CD14-positive monocyte (primary cell): Measurements from ENCODE around the gene SMIM33. TPM values are rescaled to one million over a fixed set of nuclear protein-coding genes. Genes with fewer than 3 reads are reported as not detected.

ENCODE experiments used
- DNase-seq, 3 donors: peaks; one replicate each; pipeline ENCODE4 v3.0.0-alpha.2; 2011 to 2022
- H2AFZ ChIP-seq: 2 replicates; pipeline ENCODE4 v1.6.0; 2012; ENCODE audit warnings: mild to moderate bottlenecking, low read depth, low read length, inconsistent platforms; ENCODE audit not compliant: insufficient read depth, poor library complexity, severe bottlenecking
- H3K27ac ChIP-seq, 2 donors: 1 replicate in 1 of 2; 2 replicates in 1 of 2; pipeline ENCODE4 v1.5.1; 2012 to 2013; ENCODE audit warnings: low read length in 2 of 2, control low read depth in 1 of 2, inconsistent platforms in 1 of 2, low read depth in 1 of 2, mild to moderate bottlenecking in 1 of 2
- H3K27me3 ChIP-seq, 2 donors: one replicate each; pipeline versions ENCODE4 v1.6.0 to v1.6.1; 2011 to 2013; ENCODE audit warnings: low read length in 2 of 2; ENCODE audit not compliant: control insufficient read depth in 2 of 2, insufficient read depth in 2 of 2
- H3K36me3 ChIP-seq, 2 donors: replicated peaks in 1 of 2; 1 replicate in 1 of 2; 2 replicates in 1 of 2; pipeline versions ENCODE4 v1.5.1 to v1.6.1; 2012 to 2013; ENCODE audit warnings: low read length in 2 of 2, control low read depth in 1 of 2, inconsistent platforms in 1 of 2, mild to moderate bottlenecking in 1 of 2; ENCODE audit not compliant: insufficient read depth in 2 of 2, control insufficient read depth in 1 of 2
- H3K4me1 ChIP-seq, 2 donors: 1 replicate in 1 of 2; 2 replicates in 1 of 2; pipeline versions ENCODE4 v1.5.1 to v1.6.1; 2012 to 2013; ENCODE audit warnings: low read length in 2 of 2, control low read depth in 1 of 2, inconsistent platforms in 1 of 2, mild to moderate bottlenecking in 1 of 2, moderate library complexity in 1 of 2; ENCODE audit not compliant: insufficient read depth in 2 of 2, control insufficient read depth in 1 of 2
- H3K4me2 ChIP-seq: replicated peaks from 2 replicates; pipeline ENCODE3; 2012; ENCODE audit warnings: low read length, moderate library complexity, mild to moderate bottlenecking; ENCODE audit not compliant: poor library complexity, severe bottlenecking; ENCODE audit errors: extremely low read depth
- H3K4me3 ChIP-seq, 3 experiments: fragments of 200-600 bp in 1 of 3; sonication (generic) in 1 of 3; replicated peaks in 1 of 3; 1 replicate in 2 of 3; 2 replicates in 1 of 3; pipeline ENCODE4 v1.5.1; 2011 to 2013; ENCODE audit warnings: low read length in 3 of 3, mild to moderate bottlenecking in 3 of 3, control low read depth in 2 of 3, low read depth in 2 of 3, inconsistent platforms in 1 of 3, moderate library complexity in 1 of 3
- H3K79me2 ChIP-seq: 2 replicates; pipeline ENCODE4 v1.6.0; 2012; ENCODE audit warnings: mild to moderate bottlenecking, control low read depth, inconsistent platforms, low read length, moderate library complexity; ENCODE audit not compliant: insufficient read depth
- H3K9ac ChIP-seq: 2 replicates; pipeline ENCODE4 v1.6.0; 2017; ENCODE audit warnings: low read length, mild to moderate bottlenecking; ENCODE audit not compliant: insufficient read depth, poor library complexity, severe bottlenecking
- H3K9me3 ChIP-seq, 2 donors: replicated peaks in 1 of 2; 1 replicate in 1 of 2; 2 replicates in 1 of 2; pipeline versions ENCODE4 v1.5.1 to v1.6.1; 2012 to 2013; ENCODE audit warnings: low read length in 2 of 2, control low read depth in 1 of 2; ENCODE audit not compliant: control insufficient read depth in 1 of 2, insufficient read depth in 1 of 2
- H4K20me1 ChIP-seq: 2 replicates; pipeline ENCODE4 v1.6.0; 2012; ENCODE audit warnings: mild to moderate bottlenecking, low read length, control low read depth, moderate library complexity; ENCODE audit not compliant: insufficient read depth
- H3K27ac Mint-ChIP-seq, 7 donors: one replicate each; pipeline ENCODE4 v1.8.0; 2020; ENCODE audit warnings: mild to moderate bottlenecking in 7 of 7, mixed read lengths in 7 of 7, moderate library complexity in 6 of 7, inconsistent platforms in 2 of 7
- H3K27me3 Mint-ChIP-seq, 3 donors: one replicate each; pipeline ENCODE4 v1.8.0; 2021 to 2022; ENCODE audit warnings: low read depth in 3 of 3, mild to moderate bottlenecking in 3 of 3, mixed read lengths in 3 of 3, moderate library complexity in 3 of 3, inconsistent platforms in 1 of 3
- H3K36me3 Mint-ChIP-seq, 2 donors: one replicate each; pipeline ENCODE4 v1.8.0; 2020; ENCODE audit warnings: mixed read lengths in 2 of 2, inconsistent platforms in 1 of 2, mild to moderate bottlenecking in 1 of 2
- H3K4me1 Mint-ChIP-seq: one replicate; pipeline ENCODE4 v1.8.0; 2020; ENCODE audit warnings: mild to moderate bottlenecking, mixed read lengths
- H3K4me3 Mint-ChIP-seq, 2 donors: one replicate each; pipeline ENCODE4 v1.8.0; 2020; ENCODE audit warnings: mild to moderate bottlenecking in 2 of 2, mixed read lengths in 2 of 2, moderate library complexity in 1 of 2
- H3K9me3 Mint-ChIP-seq, 7 donors: one replicate each; pipeline ENCODE4 v1.8.0; 2020 to 2022; ENCODE audit warnings: mixed read lengths in 7 of 7, mild to moderate bottlenecking in 6 of 7, moderate library complexity in 6 of 7, inconsistent platforms in 2 of 7
- WGBS: methylation state at CpG from one replicate; pipeline ENCODE4 v1.1.5; 2013; ENCODE audit warnings: missing lambda C conversion rate; ENCODE audit not compliant: insufficient coverage; 5-methylcytosine and 5-hydroxymethylcytosine counted together
- intact Hi-C, 2 donors: fragments of 100-400 bp; cut with micrococcal nuclease; formaldehyde crosslinking; loops; one replicate each; pipeline versions ENCODE4 v1.15.0 to v1.15.1; 2023
- polyA plus RNA-seq, 3 donors: library from polyadenylated mRNA; depleted of rRNA in 1 of 3; unstranded in 2 of 3; stranded (reverse) in 1 of 3; fragments of 300-500 nt in 2 of 3; fragments of >200 nt in 1 of 3; fragmentation: Illumina TruSeq in 2 of 3; gene quantifications; 1 replicate in 2 of 3; 2 replicates in 1 of 3; pipeline ENCODE4 v1.2.3, GENCODE V29; 2012 to 2021
- TF ChIP-seq, protein P1 (sequence below): fragments of 200-600 bp; IDR thresholded peaks from one replicate; pipeline ENCODE4 v1.8.0; 2022; ENCODE audit warnings: antibody characterized with exemption, mild to moderate bottlenecking

SMIM33 gene
- polyA plus RNA-seq, 3 donors: not detected

GRCh38 chr5:139461176-139461575 is 9.6 kb upstream of the SMIM33 start:
- Histone ChIP-seq H3K36me3 (no peaks in the 10 kb centered on the region), H3K4me1 (peaks cover 3 to 7% of the 10 kb centered on the region in 2 donors), H3K4me2 (no peak overlapping the region)

GRCh38 chr5:139461698-139462097 is 9.1 kb upstream of the SMIM33 start:
- H3K4me1 ChIP-seq: peaks cover 3 to 7% of the 10 kb centered on the region in 2 donors
- no peaks in the 10 kb centered on the region for H3K36me3 Mint-ChIP-seq
- no peaks in the 10 kb centered on the region for H3K79me2 ChIP-seq

More at GRCh38 chr5:139461176-139461575, 9.6 kb upstream of the SMIM33 start:
- Histone ChIP-seq H2AFZ (no peak overlapping the region), H3K27me3 (no peaks in the 10 kb centered on the region), H3K4me3 (no peak overlapping the region), H3K79me2 (no peaks in the 10 kb centered on the region), H4K20me1 (no peaks in the 10 kb centered on the region), H3K9me3 (no peaks in the 10 kb centered on the region), H3K9ac (no peak overlapping the region), H3K27ac (no peak overlapping the region)
- Mint-ChIP-seq H3K4me3 (no peak overlapping the region), H3K27ac (no peak overlapping the region), H3K4me1 (peaks cover 13% of the 10 kb centered on the region), H3K36me3 (no peaks in the 10 kb centered on the region), H3K27me3 (peaks cover 0 to 4% (median 3%) of the 10 kb centered on the region in 3 donors), H3K9me3 (peaks cover 0 to 2% (median 0%) of the 10 kb centered on the region in 7 donors)
- DNase-seq: no peak
- TF ChIP-seq, protein P1, sequence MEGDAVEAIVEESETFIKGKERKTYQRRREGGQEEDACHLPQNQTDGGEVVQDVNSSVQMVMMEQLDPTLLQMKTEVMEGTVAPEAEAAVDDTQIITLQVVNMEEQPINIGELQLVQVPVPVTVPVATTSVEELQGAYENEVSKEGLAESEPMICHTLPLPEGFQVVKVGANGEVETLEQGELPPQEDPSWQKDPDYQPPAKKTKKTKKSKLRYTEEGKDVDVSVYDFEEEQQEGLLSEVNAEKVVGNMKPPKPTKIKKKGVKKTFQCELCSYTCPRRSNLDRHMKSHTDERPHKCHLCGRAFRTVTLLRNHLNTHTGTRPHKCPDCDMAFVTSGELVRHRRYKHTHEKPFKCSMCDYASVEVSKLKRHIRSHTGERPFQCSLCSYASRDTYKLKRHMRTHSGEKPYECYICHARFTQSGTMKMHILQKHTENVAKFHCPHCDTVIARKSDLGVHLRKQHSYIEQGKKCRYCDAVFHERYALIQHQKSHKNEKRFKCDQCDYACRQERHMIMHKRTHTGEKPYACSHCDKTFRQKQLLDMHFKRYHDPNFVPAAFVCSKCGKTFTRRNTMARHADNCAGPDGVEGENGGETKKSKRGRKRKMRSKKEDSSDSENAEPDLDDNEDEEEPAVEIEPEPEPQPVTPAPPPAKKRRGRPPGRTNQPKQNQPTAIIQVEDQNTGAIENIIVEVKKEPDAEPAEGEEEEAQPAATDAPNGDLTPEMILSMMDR: no peak
- 76% methylated on average over 3 of the region's 7 CpGs for WGBS
- intact Hi-C loops: no loop called here

More at GRCh38 chr5:139461698-139462097, 9.1 kb upstream of the SMIM33 start:
- Mint-ChIP-seq H3K9me3 (peaks cover 0 to 2% (median 0%) of the 10 kb centered on the region in 7 donors), H3K4me3 (no peak overlapping the region), H3K27me3 (peaks cover 0 to 5% (median 2%) of the 10 kb centered on the region in 3 donors), H3K27ac (no peak overlapping the region), H3K4me1 (peaks cover 13% of the 10 kb centered on the region)
- Histone ChIP-seq H3K27me3 (no peaks in the 10 kb centered on the region), H3K4me2 (no peak overlapping the region), H3K4me3 (no peak overlapping the region), H3K9ac (no peak overlapping the region), H3K27ac (no peak overlapping the region), H3K36me3 (no peaks in the 10 kb centered on the region), H4K20me1 (no peaks in the 10 kb centered on the region), H2AFZ (no peak overlapping the region), H3K9me3 (no peaks in the 10 kb centered on the region)
- peak in 1 of 3 donors; percentile 36 for DNase-seq
- intact Hi-C loops: no loop called here
- WGBS: 69% methylated on average over 2 of the region's 5 CpGs
- TF ChIP-seq, protein P1: no peak
